ENCODE results near the gene POP5.

The POP5 gene

GRCh38 chr12:120562906-120563305, 18.3 kb downstream of the POP5 start:
- Histone ChIP-seq H3K4me1 (ENCODE audit: control insufficient read depth, insufficient read depth, low read length, unreplicated experiment) (peaks cover under 1% of the 10 kb centered on the region), H3K27ac (ENCODE audit: low read depth, low read length) (no peak overlapping the region), H2AFZ (ENCODE audit: low read length, unreplicated experiment) (no peak overlapping the region), H3K36me3 (ENCODE audit: insufficient read depth, low read length) (peaks cover 45% of the 10 kb centered on the region), H3K27me3 (ENCODE audit: insufficient read depth, low read length) (no peaks in the 10 kb centered on the region), H3K79me2 (ENCODE audit: control insufficient read depth, insufficient read depth, low read length, unreplicated experiment) (no peaks in the 10 kb centered on the region), H3K4me3 (ENCODE audit: low read depth, low read length) (no peak overlapping the region)

DNA sequence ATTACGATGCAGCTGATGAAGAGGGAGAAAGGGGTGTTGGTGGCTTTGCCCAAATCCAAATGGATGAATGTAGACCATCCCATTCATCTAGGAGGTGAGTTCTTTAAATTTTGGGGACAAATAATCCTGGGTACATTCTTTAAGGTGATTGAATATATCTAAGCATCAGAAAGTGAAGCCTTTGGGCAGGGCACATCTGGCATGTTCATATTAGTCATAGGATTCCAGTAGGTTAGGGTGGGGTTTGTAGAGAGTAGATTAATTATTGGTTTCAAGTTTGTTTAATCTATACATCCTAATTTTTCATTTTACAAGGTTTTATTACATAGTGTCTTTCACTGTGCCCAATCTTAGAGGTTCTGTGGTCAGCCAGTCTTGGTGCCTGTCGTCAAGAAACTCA, 23.6 kb downstream of the POP5 start:
- Histone ChIP-seq H3K27ac (ENCODE audit: low read depth, low read length) (no peak overlapping the region), H3K4me3 (ENCODE audit: low read depth, low read length) (no peak overlapping the region), H3K27me3 (ENCODE audit: insufficient read depth, low read length) (no peaks in the 10 kb centered on the region), H3K4me1 (ENCODE audit: control insufficient read depth, insufficient read depth, low read length, unreplicated experiment) (peaks cover 7% of the 10 kb centered on the region), H2AFZ (ENCODE audit: low read length, unreplicated experiment) (no peak overlapping the region), H3K36me3 (ENCODE audit: insufficient read depth, low read length) (peaks cover 45% of the 10 kb centered on the region), H3K79me2 (ENCODE audit: control insufficient read depth, insufficient read depth, low read length, unreplicated experiment) (peaks cover 8% of the 10 kb centered on the region)

- H2AFZ ChIP-seq (ENCODE audit: low read length, unreplicated experiment), result no peak overlapping the region
- H3K4me3 ChIP-seq (ENCODE audit: low read depth, low read length), result no peak overlapping the region
- H3K79me2 ChIP-seq (ENCODE audit: control insufficient read depth, insufficient read depth, low read length, unreplicated experiment), result peaks cover 23% of the 10 kb centered on the region
- no peaks in the 10 kb centered on the region for H3K27me3 ChIP-seq (ENCODE audit: insufficient read depth, low read length)
- H3K4me1 ChIP-seq (ENCODE audit: control insufficient read depth, insufficient read depth, low read length, unreplicated experiment), result peaks cover 12% of the 10 kb centered on the region
- H3K36me3 ChIP-seq (ENCODE audit: insufficient read depth, low read length), result peaks cover 32% of the 10 kb centered on the region
- H3K27ac ChIP-seq (ENCODE audit: low read depth, low read length), result no peak overlapping the region
Measured at GRCh38 chr12:120554678-120555077, 26.5 kb downstream of the POP5 start.

DNA sequence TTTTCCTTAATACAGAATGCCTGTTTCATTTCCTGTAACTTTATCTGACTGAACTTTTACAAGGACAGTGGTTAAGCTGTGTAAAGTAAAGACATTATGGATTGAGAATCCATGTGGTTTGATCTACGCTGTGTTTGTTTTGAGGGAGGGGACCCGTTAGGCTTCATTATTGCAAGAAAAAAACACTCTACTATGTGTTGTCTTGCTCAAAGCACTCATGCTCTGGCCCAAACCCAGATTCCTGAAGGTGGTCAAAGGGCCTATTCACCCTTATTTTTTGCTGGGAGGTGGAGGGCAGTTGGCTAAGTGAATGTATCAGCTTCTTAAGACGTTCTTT, 35.2 kb downstream of the POP5 start:
- Histone ChIP-seq H3K27me3 (ENCODE audit: insufficient read depth, low read length) (no peaks in the 10 kb centered on the region), H2AFZ (ENCODE audit: low read length, unreplicated experiment) (no peak overlapping the region), H3K36me3 (ENCODE audit: insufficient read depth, low read length) (peaks cover 31% of the 10 kb centered on the region), H3K4me3 (ENCODE audit: low read depth, low read length) (no peak overlapping the region), H3K4me1 (ENCODE audit: control insufficient read depth, insufficient read depth, low read length, unreplicated experiment) (peaks cover 33% of the 10 kb centered on the region), H3K27ac (ENCODE audit: low read depth, low read length) (no peak overlapping the region), H3K79me2 (ENCODE audit: control insufficient read depth, insufficient read depth, low read length, unreplicated experiment) (peaks cover 80% of the 10 kb centered on the region)

DNA sequence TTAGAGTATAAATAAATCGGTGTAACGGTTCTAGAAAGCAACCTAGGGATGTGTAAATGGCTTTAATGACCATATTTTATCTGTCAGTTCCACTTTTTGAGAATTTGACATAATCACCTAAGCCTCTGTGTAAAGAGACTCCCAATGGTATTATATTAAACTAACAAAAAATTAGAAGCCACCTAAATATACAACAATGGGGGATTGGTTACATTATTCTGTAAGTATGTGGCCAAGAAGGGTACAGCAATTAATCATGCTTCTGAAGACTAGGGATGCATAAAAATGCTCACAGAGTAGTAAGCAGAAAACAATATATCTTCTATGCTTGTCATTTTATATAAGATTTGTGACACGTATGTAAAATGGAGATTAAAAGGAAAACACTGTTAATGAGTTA, 36.5 kb downstream of the POP5 start:
- H3K36me3 ChIP-seq (ENCODE audit: insufficient read depth, low read length), result peaks cover 31% of the 10 kb centered on the region
- peaks cover 85% of the 10 kb centered on the region for H3K79me2 ChIP-seq (ENCODE audit: control insufficient read depth, insufficient read depth, low read length, unreplicated experiment)

GRCh38 chr12:120542166-120542565, 39.0 kb downstream of the POP5 start:
- no peak overlapping the region for H2AFZ ChIP-seq (ENCODE audit: low read length, unreplicated experiment)
- H3K27me3 ChIP-seq (ENCODE audit: insufficient read depth, low read length), result no peaks in the 10 kb centered on the region
- H3K36me3 ChIP-seq (ENCODE audit: insufficient read depth, low read length), result peaks cover 18% of the 10 kb centered on the region
- no peak overlapping the region for H3K27ac ChIP-seq (ENCODE audit: low read depth, low read length)
- peaks cover 62% of the 10 kb centered on the region for H3K4me1 ChIP-seq (ENCODE audit: control insufficient read depth, insufficient read depth, low read length, unreplicated experiment)
- H3K4me3 ChIP-seq (ENCODE audit: low read depth, low read length), result no peak overlapping the region
- H3K79me2 ChIP-seq (ENCODE audit: control insufficient read depth, insufficient read depth, low read length, unreplicated experiment), result peaks cover 90% of the 10 kb centered on the region

More for the DNA sequence above, 36.5 kb downstream of the POP5 start:
- Histone ChIP-seq H3K4me1 (ENCODE audit: control insufficient read depth, insufficient read depth, low read length, unreplicated experiment) (peaks cover 37% of the 10 kb centered on the region), H3K27ac (ENCODE audit: low read depth, low read length) (peak overlapping the region; percentile 38; the same call in 1 of the 2 replicates), H3K27me3 (ENCODE audit: insufficient read depth, low read length) (no peaks in the 10 kb centered on the region), H3K4me3 (ENCODE audit: low read depth, low read length) (no peak overlapping the region), H2AFZ (ENCODE audit: low read length, unreplicated experiment) (no peak overlapping the region)

DNA sequence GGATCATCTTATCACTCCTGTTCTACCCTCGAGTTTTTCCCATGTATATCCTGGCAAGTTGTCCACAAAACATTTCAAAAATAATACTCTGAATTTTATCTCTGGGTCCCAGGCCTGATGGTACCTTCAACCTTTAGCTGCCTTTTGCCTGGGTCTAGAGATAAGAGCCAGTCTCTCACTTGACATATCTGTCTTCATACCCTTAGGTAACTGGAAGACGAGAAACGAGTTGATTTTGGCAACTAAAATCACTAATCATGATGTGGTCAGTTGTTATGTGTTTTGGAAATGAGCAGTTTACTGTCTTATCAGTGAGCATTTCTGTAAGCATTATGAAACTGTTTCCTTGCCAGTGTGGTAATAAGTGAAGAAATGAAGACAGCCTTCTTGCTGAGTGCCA, 40.8 kb downstream of the POP5 start:
- no peak overlapping the region for H2AFZ ChIP-seq (ENCODE audit: low read length, unreplicated experiment)
- peaks cover 18% of the 10 kb centered on the region for H3K36me3 ChIP-seq (ENCODE audit: insufficient read depth, low read length)
- H3K4me3 ChIP-seq (ENCODE audit: low read depth, low read length), result no peak overlapping the region
- peak overlapping the region; percentile 14; the same call in 1 of the 2 replicates for H3K27ac ChIP-seq (ENCODE audit: low read depth, low read length)
- H3K79me2 ChIP-seq (ENCODE audit: control insufficient read depth, insufficient read depth, low read length, unreplicated experiment), result peaks cover 93% of the 10 kb centered on the region
- no peaks in the 10 kb centered on the region for H3K27me3 ChIP-seq (ENCODE audit: insufficient read depth, low read length)
- peaks cover 61% of the 10 kb centered on the region for H3K4me1 ChIP-seq (ENCODE audit: control insufficient read depth, insufficient read depth, low read length, unreplicated experiment)

DNA sequence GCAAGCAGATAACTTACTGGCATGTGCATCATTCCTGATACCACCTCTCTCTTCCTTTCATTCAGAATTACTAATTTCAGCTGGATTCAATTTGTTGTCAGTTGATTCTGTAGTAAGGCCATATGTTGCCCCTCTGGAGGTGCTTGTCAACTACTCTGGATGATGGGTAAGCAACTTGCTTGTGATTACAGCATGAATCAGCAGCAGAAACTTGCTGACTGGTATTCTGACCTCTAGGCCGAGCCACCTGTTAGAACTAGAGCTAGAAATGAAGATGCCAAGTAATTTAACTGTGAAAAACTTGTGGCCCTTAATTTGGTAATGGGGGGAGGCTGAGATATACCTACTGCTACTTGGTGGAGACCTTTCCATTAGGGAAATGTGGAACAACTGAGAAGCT, 41.9 kb downstream of the POP5 start:
- H3K4me3 ChIP-seq (ENCODE audit: low read depth, low read length), result peak overlapping the region; percentile 62
- H3K27ac ChIP-seq (ENCODE audit: low read depth, low read length), result peak overlapping the region; percentile 74
- peaks cover 52% of the 10 kb centered on the region for H3K4me1 ChIP-seq (ENCODE audit: control insufficient read depth, insufficient read depth, low read length, unreplicated experiment)
- H3K36me3 ChIP-seq (ENCODE audit: insufficient read depth, low read length), result peaks cover 18% of the 10 kb centered on the region; the same call in 1 of the 2 replicates
- peaks cover 97% of the 10 kb centered on the region for H3K79me2 ChIP-seq (ENCODE audit: control insufficient read depth, insufficient read depth, low read length, unreplicated experiment)
- no peak overlapping the region for H2AFZ ChIP-seq (ENCODE audit: low read length, unreplicated experiment)
- H3K27me3 ChIP-seq (ENCODE audit: insufficient read depth, low read length), result no peaks in the 10 kb centered on the region

GRCh38 chr12:120538281-120539156, 42.7 kb downstream of the POP5 start:
- Histone ChIP-seq H2AFZ (ENCODE audit: low read length, unreplicated experiment) (no peak overlapping the region), H3K79me2 (ENCODE audit: control insufficient read depth, insufficient read depth, low read length, unreplicated experiment) (peaks cover 91% of the 10 kb centered on the region), H3K27me3 (ENCODE audit: insufficient read depth, low read length) (no peaks in the 10 kb centered on the region), H3K27ac (ENCODE audit: low read depth, low read length) (peak overlapping the region; percentile 74), H3K4me1 (ENCODE audit: control insufficient read depth, insufficient read depth, low read length, unreplicated experiment) (peaks cover 50% of the 10 kb centered on the region), H3K4me3 (ENCODE audit: low read depth, low read length) (peak overlapping the region; percentile 62), H3K36me3 (ENCODE audit: insufficient read depth, low read length) (peaks cover 18% of the 10 kb centered on the region; the same call in 1 of the 2 replicates)

DNA sequence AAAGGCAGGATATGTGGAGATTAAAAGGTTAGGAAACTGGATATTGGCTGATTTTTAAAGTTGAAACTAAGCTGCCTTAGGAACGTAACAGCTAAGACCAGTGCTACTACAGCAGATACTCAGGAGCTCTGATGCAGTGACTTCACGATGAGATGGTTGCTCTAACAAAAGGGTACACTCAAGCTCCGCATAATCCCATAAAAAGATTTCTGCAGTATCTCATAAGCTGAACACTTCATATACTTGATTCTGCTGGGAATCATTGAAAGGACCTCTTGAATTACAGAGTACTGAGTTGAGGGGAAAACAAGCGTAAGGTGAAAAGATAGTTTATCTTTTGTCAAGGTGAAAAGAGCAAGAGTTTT, 43.4 kb downstream of the POP5 start:
- peaks cover 18% of the 10 kb centered on the region; the same call in 1 of the 2 replicates for H3K36me3 ChIP-seq (ENCODE audit: insufficient read depth, low read length)
- no peak overlapping the region for H2AFZ ChIP-seq (ENCODE audit: low read length, unreplicated experiment)
- peak overlapping the region; percentile 62 for H3K4me3 ChIP-seq (ENCODE audit: low read depth, low read length)
- H3K27me3 ChIP-seq (ENCODE audit: insufficient read depth, low read length), result no peaks in the 10 kb centered on the region
- peaks cover 84% of the 10 kb centered on the region for H3K79me2 ChIP-seq (ENCODE audit: control insufficient read depth, insufficient read depth, low read length, unreplicated experiment)
- H3K27ac ChIP-seq (ENCODE audit: low read depth, low read length), result peak overlapping the region; percentile 74
- peaks cover 50% of the 10 kb centered on the region for H3K4me1 ChIP-seq (ENCODE audit: control insufficient read depth, insufficient read depth, low read length, unreplicated experiment)

Measured in ACC112 (cell line).